HepG2 (cell line): ENCODE data around the gene TCP11L1.

Experiments used
- CTCF ChIP-seq: sonication (generic); formaldehyde crosslinking; IDR thresholded peaks from 2 replicates; pipeline ENCODE4 v1.5.0; 2020; ENCODE audit warnings: mild to moderate bottlenecking, missing genetic modification reagents, moderate library complexity
- EHMT2 ChIP-seq: fragments of 200-600 bp; sonication (generic); IDR thresholded peaks from 2 replicates; pipeline ENCODE4 v1.7.0; 2017; ENCODE audit warnings: antibody characterized with exemption, low read depth, low read length, borderline replicate concordance
- FOXA1 ChIP-seq, 2 experiments: fragments of 450-650 bp in 1 of 2; sonication (generic) in 1 of 2; formaldehyde crosslinking in 1 of 2; IDR thresholded peaks; 2 replicates each; pipeline versions ENCODE4 v1.4.0 to v1.6.1; 2016 to 2020; ENCODE audit warnings: missing genetic modification reagents in 1 of 2
- GPBP1L1 ChIP-seq: sonication (generic); formaldehyde crosslinking; IDR thresholded peaks from 2 replicates; pipeline ENCODE4 v1.5.0; 2020; ENCODE audit warnings: mild to moderate bottlenecking, missing genetic modification reagents
- RFX1 ChIP-seq: fragments of 450-650 bp; IDR thresholded peaks from 2 replicates; pipeline ENCODE4 v1.6.1; 2017
- ZNF501 ChIP-seq: sonication (generic); formaldehyde crosslinking; IDR thresholded peaks from 2 replicates; pipeline ENCODE4 v1.5.1; 2020; ENCODE audit warnings: mild to moderate bottlenecking, moderate library complexity, missing genetic modification reagents

DNA sequence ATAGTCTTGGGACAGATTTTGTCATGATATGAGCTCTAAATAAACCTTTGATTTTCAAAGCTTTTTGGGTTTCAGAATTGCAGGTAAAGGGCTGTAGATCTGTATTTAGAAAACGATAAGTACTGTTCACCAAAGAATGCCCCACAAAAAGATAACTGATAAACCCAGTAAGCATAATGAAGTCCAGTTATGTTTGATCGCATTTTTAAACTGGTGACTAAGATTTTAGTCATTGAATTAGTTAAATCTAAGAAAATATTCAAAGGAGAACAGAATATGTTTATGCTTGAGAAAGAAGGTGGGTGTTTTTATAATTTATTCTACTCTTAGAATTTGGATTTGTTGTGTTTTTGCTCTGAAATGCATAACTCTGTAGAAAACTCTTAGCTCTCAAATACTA lies 12.1 kb upstream of the TCP11L1 start:
- no peak for TF ChIP-seq CTCF (CRISPR knock-in tag)
- TF ChIP-seq ZNF501 (CRISPR knock-in tag): no peak
- no peak for TF ChIP-seq FOXA1 (IDR thresholded peaks at IDR 0.05)
- TF ChIP-seq FOXA1 (CRISPR knock-in tag; IDR thresholded peaks at IDR 0.05): no peak
- no peak for TF ChIP-seq EHMT2
- no peak for TF ChIP-seq GPBP1L1
- no peak for TF ChIP-seq RFX1
